Endothelial cell of umbilical vein (primary cell): ENCODE data around the gene SH3PXD2A. TPM values are rescaled to one million over a fixed set of nuclear protein-coding genes. Genes with fewer than 3 reads are reported as not detected.

ENCODE experiments used
- BruUV-seq: library from RNA; stranded (reverse); fragments of 400-500 nt; replicated peaks from 2 replicates; lab custom pipeline; 2021; lab: Mats Ljungman, UMichigan
- CTCF ChIA-PET: fragments of 300-600, 350-600 bp; sonication (Branson Sonifier 250); formaldehyde crosslinking; loops from one replicate; lab custom pipeline; 2021; ENCODE audit warnings: antibody characterized with exemption, inconsistent platforms; lab: Charles Lee
- POLR2A ChIA-PET: fragments of 300-600, 350-600 bp; sonication (Branson Sonifier 250); formaldehyde crosslinking; loops from one replicate; lab custom pipeline; 2021; ENCODE audit warnings: antibody characterized with exemption, inconsistent platforms; lab: Charles Lee
- DNase-seq: peaks from one replicate; pipeline ENCODE4 v3.0.0-alpha.2; 2011; ENCODE audit warnings: low read depth, low spot score
- FAIRE-seq: peaks from 2 replicates; lab custom pipeline; 2011; peaks lifted over from hg19 to GRCh38; lab: Jason Lieb, UNC
- H2AFZ ChIP-seq: 2 replicates; pipeline ENCODE4 v1.6.0; 2012; ENCODE audit warnings: low read depth, low read length, control low read depth, inconsistent platforms
- H3K27ac ChIP-seq: 2 replicates; pipeline ENCODE4 v1.5.1; 2011; ENCODE audit warnings: low read depth, mild to moderate bottlenecking, control low read depth, low read length, moderate library complexity; ENCODE audit not compliant: insufficient read depth
- H3K27me3 ChIP-seq, 2 experiments: 2 replicates each; pipeline versions ENCODE4 v1.6.0 to v1.6.1; 2011; ENCODE audit warnings: low read length in 2 of 2, mixed read lengths in 1 of 2; ENCODE audit not compliant: control insufficient read depth in 2 of 2, insufficient read depth in 2 of 2
- H3K36me3 ChIP-seq, 2 experiments: 2 replicates in 1 of 2; 3 replicates in 1 of 2; pipeline ENCODE4 v1.5.1; 2011; ENCODE audit warnings: low read length in 2 of 2, mild to moderate bottlenecking in 1 of 2, moderate library complexity in 1 of 2; ENCODE audit not compliant: control insufficient read depth in 2 of 2, insufficient read depth in 2 of 2; ENCODE audit errors: extremely low read depth in 1 of 2
- H3K4me1 ChIP-seq: 3 replicates; pipeline ENCODE4 v1.5.1; 2011; ENCODE audit warnings: mild to moderate bottlenecking, low read length; ENCODE audit not compliant: control insufficient read depth, insufficient read depth; ENCODE audit errors: extremely low read depth
- H3K4me2 ChIP-seq: 2 replicates; pipeline ENCODE4 v1.6.1; 2011; ENCODE audit warnings: low read length, control low read depth, mixed read lengths; ENCODE audit not compliant: insufficient read depth
- H3K4me3 ChIP-seq, 3 experiments: fragments of 200-600 bp in 1 of 3; sonication (generic), shearing (Covaris generic) in 1 of 3; replicated peaks in 1 of 3; 2 replicates each; pipeline ENCODE4 v1.5.1; 2011 to 2016; ENCODE audit warnings: control low read depth in 3 of 3, low read length in 3 of 3, mild to moderate bottlenecking in 2 of 3, inconsistent platforms in 1 of 3, low read depth in 1 of 3, moderate library complexity in 1 of 3; ENCODE audit not compliant: insufficient read depth in 1 of 3
- H3K79me2 ChIP-seq: 2 replicates; pipeline ENCODE4 v1.6.0; 2012; ENCODE audit warnings: low read length, inconsistent platforms; ENCODE audit not compliant: control insufficient read depth, insufficient read depth
- H3K9ac ChIP-seq: replicated peaks from 2 replicates; pipeline ENCODE3; 2011; ENCODE audit warnings: low read length, control low read depth; ENCODE audit not compliant: insufficient read depth; ENCODE audit errors: extremely low read depth
- H3K9me1 ChIP-seq: replicated peaks from 3 replicates; pipeline ENCODE4 v1.6.0; 2011; ENCODE audit warnings: mild to moderate bottlenecking, low read length; ENCODE audit not compliant: control insufficient read depth, insufficient read depth; ENCODE audit errors: extremely low read depth
- H3K9me3 ChIP-seq: replicated peaks from 2 replicates; pipeline ENCODE4 v1.5.1; 2012; ENCODE audit warnings: low read length, inconsistent platforms; ENCODE audit not compliant: control insufficient read depth, insufficient read depth
- H4K20me1 ChIP-seq: replicated peaks from 2 replicates; pipeline ENCODE3; 2011; ENCODE audit warnings: mild to moderate bottlenecking, low read length; ENCODE audit not compliant: control insufficient read depth, insufficient read depth; ENCODE audit errors: extremely low read depth
- EZH2 ChIP-seq: IDR thresholded peaks from 2 replicates; pipeline ENCODE4 v1.6.1; 2012; ENCODE audit warnings: borderline replicate concordance, low read depth, mild to moderate bottlenecking, moderate library complexity, low read length, inconsistent platforms; ENCODE audit not compliant: severe bottlenecking
- FOS ChIP-seq: IDR thresholded peaks from 2 replicates; pipeline ENCODE4 v1.6.1; 2011; ENCODE audit warnings: mild to moderate bottlenecking, low read length, moderate library complexity, borderline replicate concordance; ENCODE audit not compliant: insufficient read depth
- GATA2 ChIP-seq: IDR thresholded peaks from 2 replicates; pipeline ENCODE4 v1.7.0; 2011; ENCODE audit warnings: low read depth, mild to moderate bottlenecking, moderate library complexity, mixed read lengths, low read length; ENCODE audit not compliant: insufficient read length, insufficient read depth
- JUN ChIP-seq: IDR thresholded peaks from 2 replicates; pipeline ENCODE4 v1.6.1; 2011; ENCODE audit warnings: borderline replicate concordance, low read depth; ENCODE audit not compliant: insufficient read length, insufficient read depth
- MYC ChIP-seq: IDR thresholded peaks from one replicate; pipeline ENCODE4 v1.6.1; 2011; ENCODE audit warnings: mild to moderate bottlenecking, low read depth, low read length
- POLR2A ChIP-seq: IDR thresholded peaks from 2 replicates; pipeline ENCODE4 v1.6.1; 2012; ENCODE audit warnings: low read depth, mild to moderate bottlenecking, control low read depth, low read length
- POLR2AphosphoS5 ChIP-seq: IDR thresholded peaks from 2 replicates; pipeline ENCODE4 v1.6.1; 2012; ENCODE audit warnings: low read depth, mild to moderate bottlenecking, control low read depth, low read length, moderate library complexity; ENCODE audit not compliant: insufficient read depth
- dilution Hi-C: fragments of 300-500 bp; cut with MboI; formaldehyde crosslinking; loops from one replicate; pipeline ENCODE4 v1.15.0; 2019; ENCODE audit warnings: low sequenced_read_pairs; ENCODE audit not compliant: extremely low pct_ligation_motif_present
- intact Hi-C: fragments of 100-400 bp; cut with micrococcal nuclease; formaldehyde crosslinking; loops from one replicate; pipeline ENCODE4 v1.10.0; 2022
- polyA plus RNA-seq, 4 experiments: library from polyadenylated mRNA; depleted of rRNA in 3 of 4; stranded (reverse) in 3 of 4; unstranded in 1 of 4; fragments of >200 nt; gene quantifications; 2 replicates each; pipeline versions ENCODE4 v1.2.1 to v1.2.3, GENCODE V29; 2011 to 2012; ENCODE audit warnings: missing spikeins in 1 of 4
- total RNA-seq: library from RNA; stranded (reverse); gene quantifications from 2 replicates; pipeline ENCODE4 v1.2.3, GENCODE V29; 2021
- TF ChIP-seq, protein P1 (sequence below), 2 donors: IDR thresholded peaks; 1 replicate in 1 of 2; 2 replicates in 1 of 2; pipeline ENCODE4 v1.5.1; 2011; ENCODE audit warnings: low read length in 2 of 2, mild to moderate bottlenecking in 2 of 2, moderate library complexity in 2 of 2, control low read depth in 1 of 2, inconsistent platforms in 1 of 2, low read depth in 1 of 2; ENCODE audit not compliant: insufficient read depth in 1 of 2; ENCODE audit errors: extremely low read depth in 1 of 2
- TF ChIP-seq, protein P2 (sequence below): IDR thresholded peaks from 2 replicates; pipeline ENCODE4 v1.6.1; 2011; ENCODE audit not compliant: insufficient read depth, insufficient read length

SH3PXD2A gene
- total and polyA plus RNA-seq, 2 donors (not counting 3 experiments of a cell fraction or from before 2014, with no cell fraction given): 1.4 to 5.1 TPM

DNA sequence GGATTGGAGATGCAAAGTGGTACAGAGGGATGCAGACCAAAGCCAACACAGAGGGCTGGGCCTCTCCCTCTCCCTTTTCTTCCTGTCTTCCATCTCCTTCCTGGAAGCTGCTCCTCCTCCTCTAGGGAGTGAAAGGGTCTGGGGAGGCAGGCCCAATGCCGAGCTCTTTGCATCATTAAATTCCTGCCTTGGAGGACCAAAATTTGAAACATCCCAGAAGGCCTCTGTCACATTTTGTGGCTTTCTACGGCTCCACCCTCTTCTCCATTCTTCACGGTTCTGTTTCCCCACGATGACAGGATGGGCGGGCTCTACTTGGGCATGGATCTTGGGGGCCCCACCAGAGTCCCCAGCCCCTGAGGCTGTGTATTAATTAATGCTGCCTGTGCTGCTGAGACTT lies 285.5 kb downstream of the SH3PXD2A start:
- Histone ChIP-seq H3K79me2 (no peaks in the 10 kb centered on the region), H3K4me2 (no peak overlapping the region), H3K27ac (no peak overlapping the region), H3K27me3 (peaks cover 7 to 11% of the 10 kb centered on the region in 2 experiments), H3K9me3 (no peaks in the 10 kb centered on the region), H3K9me1 (no peaks in the 10 kb centered on the region), H3K36me3 (no peaks in the 10 kb centered on the region), H3K9ac (no peak overlapping the region), H2AFZ (no peak overlapping the region), H4K20me1 (no peaks in the 10 kb centered on the region), H3K4me1 (no peaks in the 10 kb centered on the region), H3K4me3 (no peak overlapping the region)
- dilution Hi-C loops (no loop called here), intact Hi-C loops (no loop called here)
- BruUV-seq: no TSS peak
- DNase-seq (no peak), FAIRE-seq (no peak)
- POLR2A ChIA-PET: no interaction called here
- no peak for TF ChIP-seq MYC
- TF ChIP-seq GATA2: no peak
- no peak for TF ChIP-seq FOS
- TF ChIP-seq, protein P1, sequence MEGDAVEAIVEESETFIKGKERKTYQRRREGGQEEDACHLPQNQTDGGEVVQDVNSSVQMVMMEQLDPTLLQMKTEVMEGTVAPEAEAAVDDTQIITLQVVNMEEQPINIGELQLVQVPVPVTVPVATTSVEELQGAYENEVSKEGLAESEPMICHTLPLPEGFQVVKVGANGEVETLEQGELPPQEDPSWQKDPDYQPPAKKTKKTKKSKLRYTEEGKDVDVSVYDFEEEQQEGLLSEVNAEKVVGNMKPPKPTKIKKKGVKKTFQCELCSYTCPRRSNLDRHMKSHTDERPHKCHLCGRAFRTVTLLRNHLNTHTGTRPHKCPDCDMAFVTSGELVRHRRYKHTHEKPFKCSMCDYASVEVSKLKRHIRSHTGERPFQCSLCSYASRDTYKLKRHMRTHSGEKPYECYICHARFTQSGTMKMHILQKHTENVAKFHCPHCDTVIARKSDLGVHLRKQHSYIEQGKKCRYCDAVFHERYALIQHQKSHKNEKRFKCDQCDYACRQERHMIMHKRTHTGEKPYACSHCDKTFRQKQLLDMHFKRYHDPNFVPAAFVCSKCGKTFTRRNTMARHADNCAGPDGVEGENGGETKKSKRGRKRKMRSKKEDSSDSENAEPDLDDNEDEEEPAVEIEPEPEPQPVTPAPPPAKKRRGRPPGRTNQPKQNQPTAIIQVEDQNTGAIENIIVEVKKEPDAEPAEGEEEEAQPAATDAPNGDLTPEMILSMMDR (IDR thresholded peaks at IDR 0.05; ENCODE audit: extremely low read depth in 1 of 2, insufficient read depth in 1 of 2, low read depth in 1 of 2, low read length in 2 of 2): no peak
- TF ChIP-seq, protein P2, sequence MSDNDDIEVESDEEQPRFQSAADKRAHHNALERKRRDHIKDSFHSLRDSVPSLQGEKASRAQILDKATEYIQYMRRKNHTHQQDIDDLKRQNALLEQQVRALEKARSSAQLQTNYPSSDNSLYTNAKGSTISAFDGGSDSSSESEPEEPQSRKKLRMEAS: no peak
- TF ChIP-seq POLR2A: no peak
- no peak for TF ChIP-seq POLR2AphosphoS5
- no peak for TF ChIP-seq EZH2
- TF ChIP-seq JUN: no peak
- CTCF ChIA-PET: interaction anchor here (1.7 kb wide), 1 partner anchor 23 kb away, joined by 4 read pairs; no protein-coding TSS in a partner anchor
